ENCODE measurements around the gene CALHM6.

- TF ChIP-seq CTCF (IDR thresholded peaks at IDR 0.05) (no peak), POLR2A (IDR thresholded peaks at IDR 0.05) (no peak)
Observed at GRCh38 chr6:116456106-116456505, 5.1 kb upstream of the CALHM6 start.

All from thyroid gland (tissue), 4 donors.